HEK293 (cell line): ENCODE data around the gene SLC25A36.

ENCODE experiments used
- CTCF ChIA-PET: fragments of 350-600 bp; formaldehyde crosslinking; extraction: SDS; loops from one replicate; lab custom pipeline; 2021; ENCODE audit warnings: antibody characterized with exemption; lab: Yijun Ruan, JAX
- POLR2A ChIA-PET: fragments of 300-600 bp; formaldehyde crosslinking; extraction: SDS; loops from one replicate; lab custom pipeline; 2020; ENCODE audit warnings: antibody characterized with exemption, inconsistent platforms; lab: Yijun Ruan, JAX
- H3K27ac ChIP-seq: fragments of 200-500 bp; sonication (Bioruptor generic); 2 replicates; pipeline ENCODE4 v1.5.1; 2014; ENCODE audit warnings: low read depth, low read length, control low read depth, inconsistent platforms; ENCODE audit errors: extremely low read depth
- H3K36me3 ChIP-seq, 2 experiments: fragments of 200-500 bp in 1 of 2; sonication (Bioruptor generic) in 1 of 2; 1 replicate in 1 of 2; 2 replicates in 1 of 2; pipeline ENCODE4 v1.5.1; 2014 to 2017; ENCODE audit warnings: inconsistent platforms in 2 of 2, low read length in 2 of 2; ENCODE audit not compliant: control insufficient read depth in 2 of 2, insufficient read depth in 1 of 2
- H3K4me1 ChIP-seq: fragments of 200-500 bp; sonication (Bioruptor generic); 2 replicates; pipeline ENCODE4 v1.5.1; 2014; ENCODE audit warnings: mild to moderate bottlenecking, low read length, inconsistent platforms; ENCODE audit not compliant: control insufficient read depth, insufficient read depth
- H3K4me3 ChIP-seq: 2 replicates; pipeline ENCODE4 v1.5.1; 2011; ENCODE audit warnings: low read depth, mild to moderate bottlenecking, control low read depth, low read length, moderate library complexity
- H3K9me3 ChIP-seq: fragments of 200-500 bp; sonication (Bioruptor generic); 2 replicates; pipeline ENCODE4 v1.5.1; 2014; ENCODE audit warnings: low read depth, low read length, inconsistent platforms; ENCODE audit not compliant: control insufficient read depth, insufficient read depth
- GLI2 ChIP-seq: fragments of 450-650 bp; formaldehyde crosslinking; IDR thresholded peaks from 2 replicates; pipeline ENCODE4; 2017; ENCODE audit warnings: missing biosample characterization, missing genetic modification characterization, low read depth, borderline replicate concordance
- GLI4 ChIP-seq: fragments of 450-650 bp; formaldehyde crosslinking; IDR thresholded peaks from 2 replicates; pipeline ENCODE4 v1.5.1; 2016; ENCODE audit warnings: missing biosample characterization, missing genetic modification characterization
- GLIS2 ChIP-seq: fragments of 450-650 bp; formaldehyde crosslinking; IDR thresholded peaks from 2 replicates; pipeline ENCODE4 v1.5.1; 2016; ENCODE audit warnings: missing biosample characterization, missing genetic modification characterization
- HOXC10 ChIP-seq: sonication (generic); formaldehyde crosslinking; IDR thresholded peaks from 2 replicates; pipeline ENCODE4 v1.8.1; 2023; ENCODE audit warnings: mild to moderate bottlenecking, missing genetic modification reagents
- KLF16 ChIP-seq: fragments of 450-650 bp; formaldehyde crosslinking; IDR thresholded peaks from 2 replicates; pipeline ENCODE4 v1.5.1; 2017; ENCODE audit warnings: missing biosample characterization, missing genetic modification characterization
- OSR2 ChIP-seq: fragments of 450-650 bp; formaldehyde crosslinking; IDR thresholded peaks from 2 replicates; pipeline ENCODE4 v1.5.1; 2016; ENCODE audit warnings: missing biosample characterization, missing genetic modification characterization
- SCRT2 ChIP-seq: fragments of 450-650 bp; formaldehyde crosslinking; IDR thresholded peaks from 2 replicates; pipeline ENCODE4 v1.5.1; 2016; ENCODE audit warnings: missing biosample characterization, missing genetic modification characterization
- ZBTB8A ChIP-seq: fragments of 450-650 bp; formaldehyde crosslinking; IDR thresholded peaks from 2 replicates; pipeline ENCODE4 v1.5.1; 2016; ENCODE audit warnings: missing biosample characterization, missing genetic modification characterization
- ZFP69B ChIP-seq: fragments of 450-650 bp; formaldehyde crosslinking; IDR thresholded peaks from 2 replicates; pipeline ENCODE4 v1.5.1; 2016; ENCODE audit warnings: missing biosample characterization, missing genetic modification characterization
- ZIC2 ChIP-seq: fragments of 450-650 bp; formaldehyde crosslinking; IDR thresholded peaks from 2 replicates; pipeline ENCODE4 v1.5.1; 2016; ENCODE audit warnings: missing biosample characterization, missing genetic modification characterization
- ZNF10 ChIP-seq: fragments of 450-650 bp; formaldehyde crosslinking; IDR thresholded peaks from 2 replicates; pipeline ENCODE4 v1.5.1; 2017; ENCODE audit warnings: missing biosample characterization, missing genetic modification characterization
- ZNF121 ChIP-seq: fragments of 450-650 bp; formaldehyde crosslinking; IDR thresholded peaks from 2 replicates; pipeline ENCODE4 v1.5.1; 2016; ENCODE audit warnings: missing biosample characterization, missing genetic modification characterization
- ZNF157 ChIP-seq: fragments of 450-650 bp; formaldehyde crosslinking; IDR thresholded peaks from 2 replicates; pipeline ENCODE4 v1.5.1; 2016; ENCODE audit warnings: missing biosample characterization, missing genetic modification characterization
- ZNF16 ChIP-seq: fragments of 450-650 bp; formaldehyde crosslinking; IDR thresholded peaks from 2 replicates; pipeline ENCODE4 v1.5.1; 2016; ENCODE audit warnings: low read depth, missing biosample characterization, missing genetic modification characterization
- ZNF2 ChIP-seq: fragments of 450-650 bp; formaldehyde crosslinking; IDR thresholded peaks from 2 replicates; pipeline ENCODE4 v1.5.1; 2016; ENCODE audit warnings: missing biosample characterization, missing genetic modification characterization
- ZNF391 ChIP-seq: fragments of 450-650 bp; formaldehyde crosslinking; IDR thresholded peaks from 2 replicates; pipeline ENCODE4 v1.5.1; 2016; ENCODE audit warnings: low read depth, missing biosample characterization, missing genetic modification characterization, borderline replicate concordance
- ZNF549 ChIP-seq: fragments of 450-650 bp; IDR thresholded peaks from 2 replicates; pipeline ENCODE4 v1.5.1; 2018; ENCODE audit warnings: missing biosample characterization, missing genetic modification characterization, mild to moderate bottlenecking, inconsistent platforms, moderate library complexity
- ZNF626 ChIP-seq: fragments of 450-650 bp; sonication (Bioruptor Pico); formaldehyde crosslinking; IDR thresholded peaks from 2 replicates; pipeline ENCODE4 v1.5.1; 2018; ENCODE audit warnings: missing biosample characterization, missing genetic modification characterization, inconsistent platforms
- ZNF707 ChIP-seq: fragments of 450-650 bp; formaldehyde crosslinking; IDR thresholded peaks from 2 replicates; pipeline ENCODE4 v1.5.1; 2016; ENCODE audit warnings: missing biosample characterization, missing genetic modification characterization
- ZNF776 ChIP-seq: fragments of 450-650 bp; formaldehyde crosslinking; IDR thresholded peaks from 2 replicates; pipeline ENCODE4 v1.5.0; 2017; ENCODE audit warnings: missing biosample characterization, missing genetic modification characterization, borderline replicate concordance
- ZNF785 ChIP-seq: fragments of 450-650 bp; formaldehyde crosslinking; IDR thresholded peaks from 2 replicates; pipeline ENCODE4 v1.5.1; 2016; ENCODE audit warnings: missing biosample characterization, missing genetic modification characterization
- ZSCAN23 ChIP-seq: fragments of 450-650 bp; formaldehyde crosslinking; IDR thresholded peaks from 2 replicates; pipeline ENCODE4 v1.5.1; 2016; ENCODE audit warnings: missing biosample characterization, missing genetic modification characterization
- TF ChIP-seq, protein P1 (sequence below): fragments of 450-650 bp; formaldehyde crosslinking; IDR thresholded peaks from 2 replicates; pipeline ENCODE4; 2016; ENCODE audit warnings: missing biosample characterization, missing genetic modification characterization
- TF ChIP-seq, protein P2 (sequence below): fragments of 450-650 bp; formaldehyde crosslinking; IDR thresholded peaks from 2 replicates; pipeline ENCODE4 v1.5.1; 2016; ENCODE audit warnings: missing biosample characterization, missing genetic modification characterization
- TF ChIP-seq, protein P3 (sequence below): fragments of 450-650 bp; formaldehyde crosslinking; IDR thresholded peaks from 2 replicates; pipeline ENCODE4 v1.5.1; 2017; ENCODE audit warnings: missing biosample characterization, missing genetic modification characterization

SLC25A36 gene

DNA sequence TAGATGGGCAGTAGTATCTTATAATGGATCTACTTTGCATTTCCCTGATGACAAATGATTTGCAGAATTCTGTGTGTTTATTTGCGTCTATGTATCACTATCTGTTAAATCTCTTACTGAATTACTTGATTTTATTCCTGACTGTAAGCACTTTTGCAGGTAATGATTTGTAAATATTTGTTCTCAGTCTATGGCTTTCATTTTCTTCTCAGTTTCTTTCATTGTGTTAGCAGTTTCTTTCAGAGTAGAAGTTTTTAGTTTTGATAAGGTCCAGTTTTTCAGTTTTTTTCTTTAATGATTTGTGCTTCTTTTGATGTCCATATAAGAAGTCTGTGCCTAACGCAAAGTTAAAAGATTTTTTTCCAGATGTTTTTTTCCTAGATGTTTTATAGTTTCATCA lies 12.9 kb downstream of the SLC25A36 start (continued):
- TF ChIP-seq ZNF549 (no peak), SCRT2 (tag by site-specific recombination) (no peak), KLF16 (tag by site-specific recombination) (no peak), ZBTB8A (tag by site-specific recombination) (no peak), GLI2 (no peak), ZNF785 (tag by site-specific recombination) (no peak), HOXC10 (CRISPR knock-in tag) (no peak), ZNF626 (tag by site-specific recombination) (no peak), ZNF2 (tag by site-specific recombination) (no peak), ZNF776 (tag by site-specific recombination) (no peak), GLIS2 (tag by site-specific recombination) (no peak), GLI4 (no peak), ZNF157 (no peak), ZNF16 (tag by site-specific recombination) (no peak)
- TF ChIP-seq, protein P1, sequence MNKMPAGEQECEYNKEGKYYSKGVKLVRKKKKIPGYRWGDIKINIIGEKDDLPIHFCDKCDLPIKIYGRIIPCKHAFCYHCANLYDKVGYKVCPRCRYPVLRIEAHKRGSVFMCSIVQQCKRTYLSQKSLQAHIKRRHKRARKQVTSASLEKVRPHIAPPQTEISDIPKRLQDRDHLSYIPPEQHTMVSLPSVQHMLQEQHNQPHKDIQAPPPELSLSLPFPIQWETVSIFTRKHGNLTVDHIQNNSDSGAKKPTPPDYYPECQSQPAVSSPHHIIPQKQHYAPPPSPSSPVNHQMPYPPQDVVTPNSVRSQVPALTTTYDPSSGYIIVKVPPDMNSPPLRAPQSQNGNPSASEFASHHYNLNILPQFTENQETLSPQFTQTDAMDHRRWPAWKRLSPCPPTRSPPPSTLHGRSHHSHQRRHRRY (tag by site-specific recombination), result no peak
- TF ChIP-seq, protein P2, sequence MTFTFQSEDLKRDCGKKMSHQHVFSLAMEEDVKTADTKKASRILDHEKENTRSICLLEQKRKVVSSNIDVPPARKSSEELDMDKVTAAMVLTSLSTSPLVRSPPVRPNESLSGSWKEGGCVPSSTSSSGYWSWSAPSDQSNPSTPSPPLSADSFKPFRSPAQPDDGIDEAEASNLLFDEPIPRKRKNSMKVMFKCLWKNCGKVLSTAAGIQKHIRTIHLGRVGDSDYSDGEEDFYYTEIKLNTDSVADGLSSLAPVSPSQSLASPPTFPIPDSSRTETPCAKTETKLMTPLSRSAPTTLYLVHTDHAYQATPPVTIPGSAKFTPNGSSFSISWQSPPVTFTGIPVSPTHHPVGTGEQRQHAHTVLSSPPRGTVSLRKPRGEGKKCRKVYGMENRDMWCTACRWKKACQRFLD (tag by site-specific recombination), result no peak
- TF ChIP-seq, protein P3, sequence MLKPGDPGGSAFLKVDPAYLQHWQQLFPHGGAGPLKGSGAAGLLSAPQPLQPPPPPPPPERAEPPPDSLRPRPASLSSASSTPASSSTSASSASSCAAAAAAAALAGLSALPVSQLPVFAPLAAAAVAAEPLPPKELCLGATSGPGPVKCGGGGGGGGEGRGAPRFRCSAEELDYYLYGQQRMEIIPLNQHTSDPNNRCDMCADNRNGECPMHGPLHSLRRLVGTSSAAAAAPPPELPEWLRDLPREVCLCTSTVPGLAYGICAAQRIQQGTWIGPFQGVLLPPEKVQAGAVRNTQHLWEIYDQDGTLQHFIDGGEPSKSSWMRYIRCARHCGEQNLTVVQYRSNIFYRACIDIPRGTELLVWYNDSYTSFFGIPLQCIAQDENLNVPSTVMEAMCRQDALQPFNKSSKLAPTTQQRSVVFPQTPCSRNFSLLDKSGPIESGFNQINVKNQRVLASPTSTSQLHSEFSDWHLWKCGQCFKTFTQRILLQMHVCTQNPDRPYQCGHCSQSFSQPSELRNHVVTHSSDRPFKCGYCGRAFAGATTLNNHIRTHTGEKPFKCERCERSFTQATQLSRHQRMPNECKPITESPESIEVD (tag by site-specific recombination), result peak; percentile 96
- TF ChIP-seq, all 188 proteins: peak for 8

DNA sequence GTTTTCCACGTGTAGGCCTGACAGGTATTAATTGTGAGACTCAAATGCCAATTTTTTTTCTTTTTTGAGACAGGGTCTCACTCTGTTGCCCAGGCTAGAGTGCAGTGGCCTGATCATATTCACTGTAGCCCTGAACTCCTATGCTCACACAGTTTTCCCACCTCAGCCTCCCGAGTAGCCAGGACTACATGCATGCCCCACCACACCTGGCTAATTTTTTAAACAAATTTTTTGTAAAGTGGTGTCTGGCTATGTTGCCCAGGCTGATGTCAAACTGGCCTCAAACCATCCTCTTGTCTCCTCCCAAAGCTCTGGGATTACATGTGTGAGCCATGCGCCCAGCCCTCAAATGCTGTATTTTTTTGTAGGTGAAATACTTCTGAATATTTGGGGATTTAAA lies 14.0 kb downstream of the SLC25A36 start:
- CTCF ChIA-PET, result interaction anchor here (1.1 kb wide), 1 partner anchor 57 kb away, joined by 4 read pairs; no protein-coding TSS in a partner anchor
- no peak for TF ChIP-seq ZNF10 (tag by site-specific recombination)
- no peak for TF ChIP-seq ZNF391 (tag by site-specific recombination)
- no peak for TF ChIP-seq OSR2
- TF ChIP-seq ZFP69B (tag by site-specific recombination), result no peak
- TF ChIP-seq ZNF707 (tag by site-specific recombination), result no peak
- no peak for TF ChIP-seq GLI4
- peak; percentile 94 for TF ChIP-seq ZNF121 (tag by site-specific recombination)
- TF ChIP-seq ZIC2 (tag by site-specific recombination), result no peak
- TF ChIP-seq ZSCAN23 (tag by site-specific recombination), result no peak
- TF ChIP-seq, all 188 proteins: peak for 1
- no peaks in the 10 kb centered on the region for H3K9me3 ChIP-seq
- peaks cover 24% of the 10 kb centered on the region for H3K4me1 ChIP-seq
- POLR2A ChIA-PET, result interaction anchor here (0.6 to 1.7 kb wide), 2 partner anchors 9 to 240 kb away, joined by 3 to 4 read pairs; no protein-coding TSS in a partner anchor
- no peak overlapping the region for H3K4me3 ChIP-seq
- H3K27ac ChIP-seq, result no peak overlapping the region; the same call in 1 of the 2 replicates
- H3K36me3 ChIP-seq, result peaks cover 0 to 8% of the 10 kb centered on the region in 2 experiments
